Left renal cortex interstitium (tissue), 4 donors: ENCODE data around the gene GALNT1. TPM values are rescaled to one million over a fixed set of nuclear protein-coding genes. Genes with fewer than 3 reads are reported as not detected.

Experiments
- DNase-seq, 4 donors: peaks; one replicate each; pipeline ENCODE4 v3.0.0-alpha.2; 2013; ENCODE audit warnings: low read depth in 4 of 4, low spot score in 2 of 4, missing footprints in 1 of 4
- polyA plus RNA-seq, 4 donors: library from polyadenylated mRNA; unstranded; fragments of 120-200 nt; gene quantifications; one replicate each; pipeline ENCODE4 v1.2.1, GENCODE V29; 2013; ENCODE audit not compliant: insufficient read length in 4 of 4

GALNT1 gene
- polyA plus RNA-seq, 4 donors, result 53.8 to 76.8 (median 65.6) TPM

DNA sequence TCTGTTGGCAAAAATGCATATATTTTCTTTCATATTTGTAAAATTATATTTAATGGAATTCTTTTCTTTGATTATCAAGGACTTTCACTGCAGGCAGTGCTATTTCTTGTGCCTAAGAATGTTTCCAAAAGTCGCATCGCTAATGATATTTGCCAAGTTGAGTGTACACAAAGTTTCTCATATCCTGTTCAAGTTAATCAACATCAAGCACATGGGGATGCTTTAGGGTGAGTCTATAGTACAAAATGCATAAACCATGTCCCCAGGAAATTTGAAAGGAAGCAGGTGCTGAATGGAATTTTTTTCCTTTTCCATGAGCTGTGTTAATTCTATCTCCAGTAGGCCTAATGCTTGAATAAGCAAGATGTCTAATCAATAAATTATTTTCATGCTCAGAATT, 129.7 kb downstream of the GALNT1 start:
- no peak for DNase-seq

GRCh38 chr18:35713545-35713944, 132.0 kb downstream of the GALNT1 start:
- DNase-seq, result no peak

DNA sequence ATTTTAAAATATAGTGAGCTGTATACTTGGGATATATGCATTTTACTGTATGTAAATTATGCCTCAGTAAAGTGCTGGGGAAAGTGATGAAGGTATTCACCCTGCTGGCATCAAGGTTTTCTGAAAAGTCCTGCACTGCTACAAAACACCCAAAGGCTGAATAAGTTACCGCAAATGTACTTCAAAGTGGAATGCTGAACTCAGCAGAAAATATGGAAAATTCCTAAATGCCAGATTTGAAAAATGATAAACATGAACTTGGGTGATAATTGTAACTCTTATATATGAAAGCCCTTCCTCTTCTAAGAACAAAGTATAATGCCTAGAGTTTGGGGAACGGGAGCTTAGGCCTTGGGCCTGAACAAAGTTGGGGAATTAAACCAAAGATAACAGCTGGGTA, 133.0 kb downstream of the GALNT1 start:
- no peak for DNase-seq

DNA sequence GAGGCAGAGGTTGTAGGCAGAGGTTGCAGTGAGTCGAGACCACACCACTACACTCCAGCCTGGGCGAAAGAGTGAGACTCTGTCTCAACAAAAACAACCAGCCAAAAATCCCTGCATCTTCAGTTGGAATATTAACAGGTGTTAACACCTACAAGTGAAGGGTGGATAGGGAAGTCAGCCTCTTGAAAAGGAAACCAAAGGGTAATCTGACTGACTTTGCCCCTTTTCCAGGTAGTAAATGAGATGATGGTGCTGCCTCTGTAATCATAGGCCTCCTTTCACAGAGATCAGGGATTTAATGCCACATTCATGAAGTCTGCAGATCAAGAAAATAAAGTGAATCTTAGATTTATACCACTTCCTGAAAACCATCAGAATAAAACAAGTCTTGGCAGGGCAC, 133.6 kb downstream of the GALNT1 start:
- DNase-seq, result no peak

GRCh38 chr18:35716169-35716831, 134.8 kb downstream of the GALNT1 start:
- DNase-seq, result no peak

DNA sequence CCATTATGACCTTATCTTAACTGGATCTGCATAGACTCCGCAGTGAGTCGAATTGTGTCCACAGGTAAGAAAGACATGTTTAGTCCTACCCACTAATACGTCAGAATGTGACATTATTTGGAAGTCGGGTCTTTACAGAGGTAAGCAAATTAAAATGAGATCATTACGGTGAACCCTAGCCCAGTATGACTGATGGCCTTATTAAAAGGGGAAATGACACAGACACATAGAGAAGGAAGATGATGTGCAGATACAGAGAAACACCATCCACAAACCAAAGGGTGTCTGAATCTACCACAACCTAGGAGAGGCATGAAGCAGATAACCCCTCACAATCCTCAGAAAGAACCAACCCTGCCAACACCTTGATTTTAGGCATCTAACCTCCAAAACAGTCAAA, 135.6 kb downstream of the GALNT1 start:
- no peak for DNase-seq

GRCh38 chr18:35721431-35722081, 140.0 kb downstream of the GALNT1 start:
- no peak for DNase-seq

DNA sequence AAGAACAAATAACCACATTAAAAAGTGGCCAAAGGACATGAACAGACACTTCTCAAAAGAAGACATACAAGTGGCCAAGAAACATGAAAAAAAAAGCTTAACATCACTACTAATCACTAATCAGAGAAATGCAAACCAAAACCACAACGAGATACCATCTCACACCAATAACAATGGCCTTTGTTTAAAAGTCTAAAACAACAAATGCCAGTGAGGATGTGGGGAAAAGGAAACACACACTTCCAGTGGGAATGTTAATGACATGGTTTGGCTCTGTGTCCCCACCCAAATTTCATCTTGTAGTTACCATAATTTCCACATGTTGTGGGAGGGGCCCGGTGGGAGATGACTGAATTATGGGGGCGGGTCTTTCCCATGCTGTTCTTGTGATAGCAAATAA, 147.1 kb downstream of the GALNT1 start:
- no peak for DNase-seq

DNA sequence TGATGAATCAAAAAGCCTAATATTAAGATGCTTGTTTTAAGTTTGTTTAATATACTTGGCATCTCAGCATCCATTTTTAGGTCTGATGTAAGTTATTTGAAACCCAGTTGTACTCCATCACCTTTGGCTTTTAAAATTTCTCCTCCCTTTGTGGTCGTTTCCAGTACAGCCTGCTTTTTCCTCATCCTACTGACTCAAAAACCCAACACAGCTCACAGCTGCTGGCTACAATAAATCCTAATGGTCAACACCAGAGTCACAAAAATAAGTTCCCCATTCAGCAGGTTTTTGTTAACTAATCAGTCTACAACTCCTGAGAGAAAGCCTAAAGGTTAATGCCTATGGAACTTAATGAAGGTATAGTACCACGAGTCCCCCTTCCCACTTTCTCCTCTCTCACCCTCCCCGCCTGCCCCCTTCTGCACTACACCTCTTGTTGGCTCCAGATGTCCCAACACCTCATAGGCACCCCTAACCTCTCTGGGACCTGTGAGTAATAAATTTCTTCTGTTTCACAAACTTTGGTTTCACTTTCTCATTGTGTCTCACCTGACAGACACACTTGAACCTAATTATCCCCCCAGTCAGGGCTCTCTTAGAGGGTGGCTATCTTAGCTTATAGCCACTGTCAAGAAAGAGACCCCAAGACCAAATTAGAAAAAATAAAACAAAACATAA, 148.6 kb downstream of the GALNT1 start:
- peak; percentile 18 to 59 (median 36) for DNase-seq

DNA sequence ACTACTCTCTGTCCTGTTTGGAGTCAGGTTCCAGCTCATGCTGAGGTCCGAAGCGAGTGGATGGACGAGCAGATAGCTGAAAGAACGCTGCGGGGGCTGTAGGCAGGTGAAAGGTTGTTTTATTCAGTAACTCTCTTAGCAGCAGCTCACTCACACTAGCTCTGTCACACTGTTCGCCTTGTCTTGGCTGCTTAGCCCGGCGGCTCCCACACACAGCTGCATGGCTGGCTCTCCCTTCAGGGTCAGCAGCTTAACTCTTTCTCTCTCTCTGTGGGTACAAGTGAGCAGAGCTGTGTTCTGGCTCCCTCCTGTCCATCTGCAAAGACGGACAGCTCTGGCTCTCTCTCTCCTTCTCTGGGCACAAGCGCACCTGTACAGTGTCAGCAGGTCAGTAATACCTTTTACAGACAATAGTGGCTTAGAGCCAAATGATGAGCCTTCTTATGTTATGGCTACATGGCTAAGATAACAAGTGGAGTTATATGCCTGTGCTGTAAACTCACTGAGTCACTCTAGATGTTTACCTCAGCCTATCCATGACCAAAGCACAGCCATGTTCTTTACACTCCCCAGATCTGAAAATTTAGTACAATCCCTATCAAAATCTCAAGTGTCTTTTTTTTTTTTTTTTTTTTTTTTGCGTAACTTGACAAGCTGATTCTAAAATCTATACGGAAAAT, 149.3 kb downstream of the GALNT1 start:
- DNase-seq, result peak; percentile 36 to 75 (median 56)

- no peak for DNase-seq
Observed at GRCh38 chr18:35731701-35732100, 150.2 kb downstream of the GALNT1 start.

DNA sequence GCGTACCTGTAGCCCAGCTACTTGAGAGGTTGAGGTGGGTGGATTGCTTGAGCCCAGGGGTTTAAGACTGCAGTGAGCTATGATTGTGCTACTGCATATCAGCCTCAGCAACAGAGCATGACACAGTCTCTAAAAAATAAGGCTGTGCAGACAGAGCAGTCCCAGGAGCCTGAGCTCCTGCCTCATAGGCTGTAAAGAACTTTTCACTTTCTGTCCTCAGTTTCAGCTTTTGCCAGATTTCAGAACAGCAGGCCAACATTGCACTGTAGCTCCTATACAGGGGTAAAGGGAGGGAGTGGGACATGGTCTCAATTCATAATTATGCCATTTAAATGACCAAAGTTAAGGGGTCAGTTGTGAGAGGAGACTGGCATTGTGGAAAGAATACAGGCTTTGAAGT, 150.6 kb downstream of the GALNT1 start:
- no peak for DNase-seq

DNA sequence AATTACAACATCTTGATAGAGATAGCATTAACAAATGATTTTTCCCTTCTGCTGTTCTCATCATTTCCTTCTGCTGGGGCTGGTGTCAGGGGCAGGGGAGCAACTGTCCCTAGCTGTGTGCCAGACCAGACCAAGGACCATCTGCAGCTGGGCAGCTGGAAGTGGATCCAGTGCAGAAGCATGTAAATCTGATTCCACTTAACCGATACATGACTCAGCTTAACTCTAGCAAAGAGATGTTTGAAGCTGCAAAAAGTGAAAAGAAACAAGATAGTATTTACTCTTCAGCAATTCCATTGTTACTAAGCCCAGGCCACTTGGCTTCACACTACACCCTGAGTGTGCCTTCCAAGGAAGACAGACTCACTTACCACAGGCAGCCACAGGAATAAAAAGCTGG, 151.1 kb downstream of the GALNT1 start:
- no peak for DNase-seq

DNA sequence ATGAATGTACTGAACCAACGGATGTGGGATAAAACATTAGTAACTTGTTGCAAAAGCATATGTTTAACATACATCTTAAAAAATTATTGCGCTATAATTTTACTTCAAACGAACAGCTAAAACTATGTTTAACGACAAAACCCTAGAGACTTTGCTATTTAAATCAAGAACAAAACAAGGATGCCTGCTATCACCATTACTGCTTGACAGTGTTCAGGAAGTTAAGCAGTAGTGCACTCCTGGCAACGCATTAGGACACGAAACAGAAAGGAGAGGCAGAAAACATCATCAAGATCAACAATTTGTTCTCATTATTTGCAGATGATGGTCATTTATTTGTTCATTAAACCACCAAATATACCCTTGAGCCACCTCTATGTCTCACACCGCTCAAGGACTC, 151.9 kb downstream of the GALNT1 start:
- peak in 2 of 4 donors; percentile 12 to 34 for DNase-seq

GRCh38 chr18:35736696-35737095, 155.2 kb downstream of the GALNT1 start:
- DNase-seq, result no peak

- no peak for DNase-seq
Observed at GRCh38 chr18:35739778-35740177, 158.2 kb downstream of the GALNT1 start.

GRCh38 chr18:35740656-35741055, 159.1 kb downstream of the GALNT1 start:
- DNase-seq, result no peak

DNA sequence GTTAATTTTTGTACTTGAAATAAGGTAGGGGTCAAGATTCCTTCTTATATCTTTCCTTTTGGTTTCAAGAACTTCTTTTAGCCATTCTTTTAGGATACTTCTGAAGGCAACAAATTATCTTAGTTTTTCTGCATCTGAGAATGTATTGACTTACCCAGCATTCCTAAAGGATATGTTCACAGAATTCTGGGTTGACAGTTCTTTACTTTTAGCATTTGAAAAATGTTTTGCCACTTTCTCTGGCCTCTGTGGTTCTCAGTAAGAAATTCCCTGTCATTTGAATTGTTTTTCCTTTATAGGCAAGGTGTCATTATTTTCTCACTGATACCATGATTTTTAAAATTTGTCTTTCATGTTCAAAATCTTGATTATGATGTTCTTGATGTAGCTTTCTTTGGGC, 162.4 kb downstream of the GALNT1 start:
- no peak for DNase-seq

DNA sequence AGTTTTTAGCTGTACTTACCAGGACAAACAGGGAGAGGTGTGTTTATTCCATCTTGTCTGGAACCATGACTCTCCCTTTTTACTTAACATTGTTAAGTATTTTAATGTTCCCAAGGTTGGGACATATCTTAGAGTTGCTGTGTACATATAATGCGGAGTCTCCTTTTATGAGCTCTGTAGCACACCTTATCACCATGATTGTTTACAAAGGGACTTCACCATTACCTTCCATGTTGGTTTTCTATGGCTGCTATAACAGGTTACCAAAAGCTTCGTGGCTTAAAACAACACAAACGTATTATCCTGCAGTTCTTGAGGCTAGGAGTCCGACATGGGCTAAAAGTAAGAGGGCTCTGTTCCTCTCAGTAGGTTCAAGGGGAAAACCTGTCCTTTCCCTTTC, 164.3 kb downstream of the GALNT1 start:
- no peak for DNase-seq

DNA sequence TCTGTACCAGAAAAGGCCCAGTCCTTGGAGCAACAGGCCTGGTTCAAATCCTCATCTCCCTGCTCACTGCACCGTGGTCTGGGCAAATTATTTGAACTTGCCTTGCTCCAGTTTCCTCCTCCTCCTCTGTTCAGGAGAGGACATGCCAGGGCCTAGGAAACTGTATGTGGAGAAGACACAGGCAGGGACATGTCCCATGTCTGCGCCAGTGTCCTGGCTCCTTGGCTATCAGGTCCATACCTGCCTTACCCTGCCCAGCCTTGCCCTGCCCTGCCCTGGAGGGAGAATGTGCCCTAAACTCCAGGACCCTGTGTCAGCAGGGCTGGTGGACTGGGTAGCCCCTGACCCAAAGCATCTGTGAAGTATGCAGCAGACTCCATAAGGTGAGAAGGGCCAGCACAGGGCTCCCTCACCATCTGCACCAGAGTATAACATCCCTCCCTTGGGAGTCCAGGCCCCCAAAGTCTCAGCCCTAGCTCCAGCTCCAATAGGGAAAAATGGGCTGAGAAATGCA, 165.3 kb downstream of the GALNT1 start:
- no peak for DNase-seq

DNA sequence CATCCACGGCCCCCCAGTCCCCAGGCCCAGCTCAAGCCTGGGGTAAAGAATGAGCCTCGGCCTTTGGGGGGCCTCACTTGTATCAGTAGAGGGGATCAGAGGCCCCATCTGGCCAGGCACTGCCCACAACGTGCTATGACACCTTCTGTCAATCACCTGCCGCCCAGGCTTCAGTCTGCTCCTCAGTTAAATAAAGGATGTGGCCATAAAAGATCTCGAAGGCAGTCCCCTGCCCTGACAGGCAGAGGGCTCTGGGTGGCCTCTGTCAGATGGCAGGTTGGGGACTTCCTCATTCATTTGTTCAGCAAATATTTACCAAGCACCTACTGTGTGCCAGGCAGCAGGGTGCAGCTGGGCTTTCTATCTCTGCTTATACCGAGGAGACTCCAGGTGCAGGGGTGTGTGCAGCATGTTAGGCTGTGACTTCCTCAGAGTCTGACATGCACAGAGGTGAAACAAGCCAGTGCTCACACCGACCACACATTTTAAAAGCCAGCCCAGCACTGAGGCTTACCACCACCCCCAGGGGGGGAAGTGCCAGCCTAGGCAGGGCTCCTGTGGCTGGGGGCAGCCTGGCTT, 166.4 kb downstream of the GALNT1 start:
- DNase-seq, result no peak
